Thyroid gland (tissue), 4 donors: ENCODE results near the gene STX1A.

Experiments
- POLR2A ChIP-seq, 2 donors: fragments of 450-650 bp; IDR thresholded peaks; one replicate each; pipeline ENCODE4 v1.6.1; 2017; ENCODE audit warnings: antibody characterized with exemption in 2 of 2, mild to moderate bottlenecking in 2 of 2, moderate library complexity in 1 of 2
- TF ChIP-seq, protein P1 (sequence below), 6 experiments: fragments of 200-600 bp in 3 of 6; fragments of 450-650 bp in 3 of 6; sonication (generic) in 3 of 6; IDR thresholded peaks; one replicate each; pipeline ENCODE4 v1.5.1; 2016 to 2019; ENCODE audit warnings: antibody characterized with exemption in 6 of 6, mild to moderate bottlenecking in 2 of 6, inconsistent platforms in 1 of 6, moderate library complexity in 1 of 6

DNA sequence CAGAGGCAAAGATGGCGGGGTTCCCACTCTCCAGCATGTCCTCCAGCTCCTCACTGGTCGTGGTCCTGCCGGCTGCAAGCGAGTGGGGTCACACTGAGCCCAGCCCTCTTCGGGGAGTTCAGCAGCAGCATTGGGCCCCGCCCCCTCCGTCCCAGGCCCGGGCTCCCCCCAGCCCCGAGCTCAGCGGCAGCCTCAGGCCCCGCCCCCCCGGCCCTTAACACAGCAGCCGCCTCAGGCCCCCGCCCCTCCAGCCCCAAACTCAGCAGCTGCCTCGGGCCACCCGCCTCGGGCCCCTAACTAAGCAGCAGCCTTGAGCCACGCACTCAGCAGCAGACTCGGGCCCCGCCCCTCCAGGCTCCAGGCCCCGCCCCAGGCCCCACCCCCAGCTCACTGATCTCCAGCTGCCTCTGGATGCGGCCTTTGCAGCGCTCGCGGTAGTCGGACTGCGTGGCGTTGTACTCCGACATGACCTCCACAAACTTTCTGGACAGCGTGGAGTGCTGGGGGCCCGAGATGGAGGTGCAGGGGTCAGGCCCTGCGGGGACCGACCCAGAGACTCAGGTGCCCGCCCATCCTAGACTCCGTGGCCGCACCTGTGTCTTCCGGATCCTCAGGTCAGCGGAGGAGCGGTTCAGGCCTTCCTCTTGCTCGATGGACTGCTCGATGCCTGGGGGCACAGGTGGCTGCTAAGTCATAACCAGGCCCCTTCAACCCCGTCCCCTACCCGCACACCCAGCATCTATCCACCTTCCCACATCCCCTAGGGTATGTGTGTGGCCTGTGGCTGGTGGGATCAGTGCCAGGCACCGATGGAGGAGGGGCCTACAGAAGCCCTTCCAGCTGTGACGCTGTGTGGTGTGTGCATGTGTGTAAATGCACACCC is 15.5 kb downstream of the STX1A start:
- TF ChIP-seq, protein P1, sequence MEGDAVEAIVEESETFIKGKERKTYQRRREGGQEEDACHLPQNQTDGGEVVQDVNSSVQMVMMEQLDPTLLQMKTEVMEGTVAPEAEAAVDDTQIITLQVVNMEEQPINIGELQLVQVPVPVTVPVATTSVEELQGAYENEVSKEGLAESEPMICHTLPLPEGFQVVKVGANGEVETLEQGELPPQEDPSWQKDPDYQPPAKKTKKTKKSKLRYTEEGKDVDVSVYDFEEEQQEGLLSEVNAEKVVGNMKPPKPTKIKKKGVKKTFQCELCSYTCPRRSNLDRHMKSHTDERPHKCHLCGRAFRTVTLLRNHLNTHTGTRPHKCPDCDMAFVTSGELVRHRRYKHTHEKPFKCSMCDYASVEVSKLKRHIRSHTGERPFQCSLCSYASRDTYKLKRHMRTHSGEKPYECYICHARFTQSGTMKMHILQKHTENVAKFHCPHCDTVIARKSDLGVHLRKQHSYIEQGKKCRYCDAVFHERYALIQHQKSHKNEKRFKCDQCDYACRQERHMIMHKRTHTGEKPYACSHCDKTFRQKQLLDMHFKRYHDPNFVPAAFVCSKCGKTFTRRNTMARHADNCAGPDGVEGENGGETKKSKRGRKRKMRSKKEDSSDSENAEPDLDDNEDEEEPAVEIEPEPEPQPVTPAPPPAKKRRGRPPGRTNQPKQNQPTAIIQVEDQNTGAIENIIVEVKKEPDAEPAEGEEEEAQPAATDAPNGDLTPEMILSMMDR (IDR thresholded peaks at IDR 0.05): no peak
- no peak for TF ChIP-seq POLR2A (IDR thresholded peaks at IDR 0.05)
